DOHH2 (cell line): ENCODE results near the gene NAP1L1.

Source experiments
- H3F3A ChIP-seq: fragments of 200-600 bp; sonication (generic), shearing (Covaris generic); 2 replicates; pipeline ENCODE4 v1.6.0; 2016; ENCODE audit warnings: antibody characterized with exemption, mild to moderate bottlenecking; ENCODE audit not compliant: control insufficient read depth, insufficient read depth
- H3K27ac ChIP-seq: fragments of 200-600 bp; sonication (generic); 2 replicates; pipeline ENCODE4 v1.5.1; 2014; ENCODE audit warnings: low read depth, mild to moderate bottlenecking, low read length, moderate library complexity
- H3K27me3 ChIP-seq: fragments of 200-600 bp; sonication (generic); 2 replicates; pipeline ENCODE4 v1.6.1; 2014; ENCODE audit warnings: mild to moderate bottlenecking, low read length, mixed read lengths; ENCODE audit not compliant: control insufficient read depth
- H3K36me3 ChIP-seq: fragments of 200-600 bp; sonication (generic); 2 replicates; pipeline ENCODE4 v1.6.1; 2014; ENCODE audit warnings: mild to moderate bottlenecking, low read length, moderate library complexity, mixed read lengths; ENCODE audit not compliant: control insufficient read depth
- H3K4me1 ChIP-seq: fragments of 200-600 bp; sonication (generic); 2 replicates; pipeline ENCODE4 v1.6.1; 2014; ENCODE audit warnings: mild to moderate bottlenecking, low read length, mixed read lengths; ENCODE audit not compliant: control insufficient read depth
- H3K4me2 ChIP-seq: fragments of 200-600 bp; sonication (generic); 2 replicates; pipeline ENCODE4 v1.6.0; 2014; ENCODE audit warnings: mild to moderate bottlenecking, low read length, moderate library complexity
- H3K4me3 ChIP-seq: fragments of 200-600 bp; sonication (generic); 2 replicates; pipeline ENCODE4 v1.5.1; 2014; ENCODE audit warnings: mild to moderate bottlenecking, low read length, mixed read lengths
- H3K79me2 ChIP-seq: fragments of 200-600 bp; sonication (generic); 2 replicates; pipeline ENCODE4 v1.6.1; 2014; ENCODE audit warnings: mild to moderate bottlenecking, low read length, mixed read lengths; ENCODE audit not compliant: control insufficient read depth
- H3K9me2 ChIP-seq: fragments of 200-600 bp; sonication (generic); replicated peaks from 2 replicates; pipeline ENCODE4 v1.6.1; 2014; ENCODE audit warnings: mild to moderate bottlenecking, low read length, mixed read lengths; ENCODE audit not compliant: control insufficient read depth
- H3K9me3 ChIP-seq: fragments of 200-600 bp; sonication (generic); 2 replicates; pipeline ENCODE4 v1.6.1; 2014; ENCODE audit warnings: antibody characterized with exemption, low read length, mixed read lengths; ENCODE audit not compliant: control insufficient read depth, insufficient read depth
- H4K20me1 ChIP-seq: fragments of 200-600 bp; sonication (generic); 2 replicates; pipeline ENCODE4 v1.6.0; 2014; ENCODE audit warnings: low read depth, mild to moderate bottlenecking, antibody characterized with exemption, low read length, moderate library complexity; ENCODE audit not compliant: control insufficient read depth, insufficient read depth
- CTCF ChIP-seq: fragments of 200-600 bp; sonication (generic); IDR thresholded peaks from one replicate; pipeline ENCODE4 v1.5.1; 2014; ENCODE audit warnings: antibody characterized with exemption, mild to moderate bottlenecking, low read depth, low read length; ENCODE audit not compliant: poor library complexity, severe bottlenecking
- EZH2phosphoT487 ChIP-seq: fragments of 200-600 bp; sonication (generic); IDR thresholded peaks from 2 replicates; pipeline ENCODE4 v1.6.1; 2017; ENCODE audit warnings: borderline replicate concordance, mild to moderate bottlenecking, antibody characterized with exemption, low read length, moderate library complexity, mixed read lengths

Gene NAP1L1

GRCh38 chr12:76123259-76124212 is 39.1 kb upstream of the NAP1L1 start:
- Histone ChIP-seq H3K4me1 (no peaks in the 10 kb centered on the region), H3K4me2 (no peak overlapping the region), H3K9me3 (no peaks in the 10 kb centered on the region)

GRCh38 chr12:76119887-76120286 is 35.4 kb upstream of the NAP1L1 start:
- Histone ChIP-seq H3K79me2 (no peaks in the 10 kb centered on the region), H3K27ac (no peak overlapping the region), H3K9me3 (no peaks in the 10 kb centered on the region), H3K4me2 (no peak overlapping the region), H3F3A (no peaks in the 10 kb centered on the region), H3K4me1 (no peaks in the 10 kb centered on the region), H3K4me3 (no peak overlapping the region), H3K36me3 (no peaks in the 10 kb centered on the region), H3K27me3 (no peaks in the 10 kb centered on the region), H3K9me2 (no peaks in the 10 kb centered on the region), H4K20me1 (no peaks in the 10 kb centered on the region)
- TF ChIP-seq CTCF (no peak), EZH2phosphoT487 (no peak)

More at GRCh38 chr12:76123259-76124212, 39.1 kb upstream of the NAP1L1 start:
- Histone ChIP-seq H3K27ac (no peak overlapping the region), H3K79me2 (no peaks in the 10 kb centered on the region), H3K36me3 (no peaks in the 10 kb centered on the region), H4K20me1 (no peaks in the 10 kb centered on the region), H3K27me3 (no peaks in the 10 kb centered on the region), H3F3A (no peaks in the 10 kb centered on the region), H3K9me2 (no peaks in the 10 kb centered on the region), H3K4me3 (no peak overlapping the region)
- no peak for TF ChIP-seq EZH2phosphoT487
- TF ChIP-seq CTCF = no peak

- H3K9me3 ChIP-seq = no peaks in the 10 kb centered on the region
Measured at GRCh38 chr12:76117751-76118150, 33.3 kb upstream of the NAP1L1 start.

More at GRCh38 chr12:76117751-76118150, 33.3 kb upstream of the NAP1L1 start:
- TF ChIP-seq CTCF = no peak
- no peak for TF ChIP-seq EZH2phosphoT487
- H3K9me2 ChIP-seq = no peaks in the 10 kb centered on the region
- H3K36me3 ChIP-seq = no peaks in the 10 kb centered on the region
- no peaks in the 10 kb centered on the region for H3K4me1 ChIP-seq
- H3K79me2 ChIP-seq = no peaks in the 10 kb centered on the region
- no peaks in the 10 kb centered on the region for H4K20me1 ChIP-seq
- no peak overlapping the region for H3K27ac ChIP-seq
- H3K4me2 ChIP-seq = no peak overlapping the region
- H3F3A ChIP-seq = no peaks in the 10 kb centered on the region
- H3K27me3 ChIP-seq = peaks cover 2% of the 10 kb centered on the region; the same call in 1 of the 2 replicates
- H3K4me3 ChIP-seq = no peak overlapping the region
